Tibial artery (tissue), 4 donors: ENCODE results near the gene SLC9A5.

ENCODE experiments used
- DNase-seq, 2 donors: peaks; one replicate each; pipeline ENCODE4 v3.0.0-alpha.2; 2019
- H3K27ac ChIP-seq, 2 donors: fragments of 200-600 bp; sonication (generic) in 1 of 2; 1 replicate in 1 of 2; 2 replicates in 1 of 2; pipeline ENCODE4 v1.5.1; 2018 to 2019; ENCODE audit warnings: mild to moderate bottlenecking in 1 of 2
- H3K27me3 ChIP-seq, 2 donors: fragments of 200-600 bp; sonication (generic) in 1 of 2; one replicate each; pipeline versions ENCODE4 v1.5.1 to v1.6.0; 2016 to 2019
- H3K36me3 ChIP-seq, 3 donors: fragments of 200-600 bp; sonication (generic) in 2 of 3; one replicate each; pipeline ENCODE4 v1.5.1; 2016 to 2019; ENCODE audit warnings: mild to moderate bottlenecking in 2 of 3
- H3K4me1 ChIP-seq, 4 donors: fragments of 200-600 bp; sonication (generic) in 2 of 4; 1 replicate in 3 of 4; 2 replicates in 1 of 4; pipeline ENCODE4 v1.5.1; 2016 to 2019
- H3K4me3 ChIP-seq, 2 donors: fragments of 200-600 bp; sonication (generic) in 1 of 2; 1 replicate in 1 of 2; 2 replicates in 1 of 2; pipeline ENCODE4 v1.5.1; 2018 to 2019; ENCODE audit warnings: mild to moderate bottlenecking in 2 of 2
- H3K9me3 ChIP-seq, 3 donors: fragments of 200-600 bp; sonication (generic) in 1 of 3; one replicate each; pipeline ENCODE4 v1.5.1; 2016 to 2019
- intact Hi-C: fragments of 100-400 bp; cut with DNase I; formaldehyde crosslinking; loops from one replicate; pipeline ENCODE4 v1.15.0; 2023; ENCODE audit warnings: low total_unique reads
- TF ChIP-seq, protein P1 (sequence below), 2 experiments: fragments of 200-600 bp in 1 of 2; fragments of 450-650 bp in 1 of 2; IDR thresholded peaks; one replicate each; pipeline ENCODE4 v1.5.1; 2017 to 2019; ENCODE audit warnings: antibody characterized with exemption in 2 of 2, mild to moderate bottlenecking in 1 of 2, moderate library complexity in 1 of 2

The SLC9A5 gene

DNA sequence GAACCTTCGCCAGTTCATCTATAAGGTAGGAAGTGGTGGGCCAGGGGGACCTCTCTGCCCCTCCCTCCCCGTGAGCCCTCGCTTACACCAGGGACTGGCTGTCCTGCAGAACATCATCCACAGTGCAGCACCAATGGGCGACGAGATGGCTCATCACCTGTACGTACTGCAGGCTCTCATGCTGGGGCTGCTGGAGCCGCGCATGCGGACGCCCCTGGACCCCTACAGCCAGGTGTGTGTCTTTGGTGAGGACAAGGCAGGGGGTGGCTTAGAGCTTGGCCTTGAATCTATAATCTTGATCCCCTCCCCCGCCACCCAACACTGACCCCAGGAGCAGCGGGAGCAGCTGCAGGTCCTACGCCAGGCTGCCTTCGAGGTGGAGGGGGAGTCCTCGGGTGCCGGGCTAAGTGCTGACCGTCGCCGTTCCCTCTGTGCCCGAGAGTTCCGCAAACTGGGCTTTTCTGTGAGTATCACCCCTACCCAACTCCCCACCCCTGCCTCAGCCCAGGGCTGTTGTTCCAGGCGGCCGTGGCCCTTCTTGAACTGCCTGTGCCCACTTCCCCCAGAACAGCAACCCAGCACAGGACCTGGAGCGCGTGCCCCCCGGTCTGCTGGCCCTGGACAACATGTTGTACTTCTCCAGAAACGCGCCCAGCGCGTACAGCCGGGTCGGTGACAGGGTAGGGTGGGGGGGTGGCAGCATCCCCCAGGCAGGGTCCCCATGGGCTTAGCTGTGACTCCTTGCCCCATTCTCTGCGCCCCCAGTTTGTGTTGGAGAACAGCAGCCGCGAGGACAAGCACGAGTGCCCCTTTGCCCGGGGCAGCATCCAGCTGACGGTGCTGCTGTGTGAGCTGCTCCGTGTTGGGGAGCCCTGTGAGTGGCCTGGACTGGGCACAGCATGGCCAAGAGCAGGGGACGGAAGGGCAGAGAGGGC, 47.1 kb upstream of the SLC9A5 start:
- TF ChIP-seq, protein P1, sequence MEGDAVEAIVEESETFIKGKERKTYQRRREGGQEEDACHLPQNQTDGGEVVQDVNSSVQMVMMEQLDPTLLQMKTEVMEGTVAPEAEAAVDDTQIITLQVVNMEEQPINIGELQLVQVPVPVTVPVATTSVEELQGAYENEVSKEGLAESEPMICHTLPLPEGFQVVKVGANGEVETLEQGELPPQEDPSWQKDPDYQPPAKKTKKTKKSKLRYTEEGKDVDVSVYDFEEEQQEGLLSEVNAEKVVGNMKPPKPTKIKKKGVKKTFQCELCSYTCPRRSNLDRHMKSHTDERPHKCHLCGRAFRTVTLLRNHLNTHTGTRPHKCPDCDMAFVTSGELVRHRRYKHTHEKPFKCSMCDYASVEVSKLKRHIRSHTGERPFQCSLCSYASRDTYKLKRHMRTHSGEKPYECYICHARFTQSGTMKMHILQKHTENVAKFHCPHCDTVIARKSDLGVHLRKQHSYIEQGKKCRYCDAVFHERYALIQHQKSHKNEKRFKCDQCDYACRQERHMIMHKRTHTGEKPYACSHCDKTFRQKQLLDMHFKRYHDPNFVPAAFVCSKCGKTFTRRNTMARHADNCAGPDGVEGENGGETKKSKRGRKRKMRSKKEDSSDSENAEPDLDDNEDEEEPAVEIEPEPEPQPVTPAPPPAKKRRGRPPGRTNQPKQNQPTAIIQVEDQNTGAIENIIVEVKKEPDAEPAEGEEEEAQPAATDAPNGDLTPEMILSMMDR (IDR thresholded peaks at IDR 0.05) = no peak
- DNase-seq = no peak
- Histone ChIP-seq H3K27me3 (no peaks in the 10 kb centered on the region), H3K4me3 (no peak overlapping the region), H3K4me1 (peaks cover 0 to 21% (median 4%) of the 10 kb centered on the region in 4 donors), H3K27ac (no peak overlapping the region), H3K9me3 (no peaks in the 10 kb centered on the region), H3K36me3 (peaks cover 21 to 73% (median 38%) of the 10 kb centered on the region in 3 donors)
- intact Hi-C loops = no loop called here

DNA sequence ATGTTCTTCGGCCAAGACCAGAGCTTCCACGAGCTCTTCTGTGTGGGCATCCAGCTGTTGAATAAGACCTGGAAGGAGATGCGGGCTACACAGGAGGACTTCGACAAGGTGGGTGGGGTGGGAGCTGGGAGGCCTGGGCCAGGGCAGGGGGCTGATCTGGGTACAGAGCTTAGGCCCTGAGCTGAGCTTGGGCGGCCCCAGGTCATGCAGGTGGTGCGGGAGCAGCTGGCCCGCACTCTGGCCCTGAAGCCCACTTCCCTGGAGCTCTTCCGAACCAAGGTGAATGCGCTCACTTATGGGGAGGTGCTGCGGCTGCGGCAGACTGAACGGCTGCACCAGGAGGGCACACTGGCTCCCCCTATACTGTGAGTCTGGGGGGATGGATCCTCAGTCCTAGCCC, 46.4 kb upstream of the SLC9A5 start:
- peaks cover 13 to 69% (median 31%) of the 10 kb centered on the region in 3 donors for H3K36me3 ChIP-seq
- DNase-seq = no peak

DNA sequence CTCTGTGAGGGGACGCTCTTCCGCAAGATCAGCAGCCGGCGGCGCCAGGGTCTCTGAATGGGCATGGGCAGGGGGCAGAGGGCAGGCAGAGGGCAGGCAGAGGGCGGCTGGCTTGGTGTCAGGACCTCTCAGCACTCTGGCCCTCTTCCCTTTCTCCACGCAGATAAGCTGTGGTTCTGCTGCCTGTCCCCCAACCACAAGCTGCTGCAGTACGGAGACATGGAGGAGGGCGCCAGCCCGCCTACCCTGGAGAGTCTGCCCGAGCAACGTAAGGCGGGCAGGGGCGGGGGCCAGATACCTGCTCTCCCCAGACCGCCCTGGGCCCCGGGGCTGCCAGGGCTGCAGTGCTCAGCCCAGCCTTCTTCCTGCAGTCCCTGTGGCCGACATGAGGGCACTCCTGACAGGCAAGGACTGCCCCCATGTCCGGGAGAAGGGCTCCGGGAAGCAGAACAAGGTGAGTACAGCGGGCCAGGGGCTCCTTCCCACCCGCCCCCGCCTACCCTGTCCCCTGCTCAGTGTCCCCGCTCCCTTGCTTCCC, 45.8 kb upstream of the SLC9A5 start:
- no peaks in the 10 kb centered on the region for H3K9me3 ChIP-seq
- TF ChIP-seq, protein P1 (IDR thresholded peaks at IDR 0.05) = no peak
- no peak for DNase-seq
- H3K27ac ChIP-seq = no peak overlapping the region
- H3K4me1 ChIP-seq = peaks cover 0 to 19% (median 3%) of the 10 kb centered on the region in 4 donors
- H3K27me3 ChIP-seq = no peaks in the 10 kb centered on the region
- H3K4me3 ChIP-seq = no peak overlapping the region
- intact Hi-C loops = no loop called here
- H3K36me3 ChIP-seq = peaks cover 7 to 69% (median 25%) of the 10 kb centered on the region in 3 donors

More for the DNA sequence above, 46.4 kb upstream of the SLC9A5 start:
- H3K4me1 ChIP-seq = peaks cover 0 to 21% (median 4%) of the 10 kb centered on the region in 4 donors
- no peaks in the 10 kb centered on the region for H3K27me3 ChIP-seq
- H3K9me3 ChIP-seq = no peaks in the 10 kb centered on the region
- TF ChIP-seq, protein P1 (IDR thresholded peaks at IDR 0.05) = no peak
- intact Hi-C loops = no loop called here
- no peak overlapping the region for H3K27ac ChIP-seq
- H3K4me3 ChIP-seq = no peak overlapping the region

DNA sequence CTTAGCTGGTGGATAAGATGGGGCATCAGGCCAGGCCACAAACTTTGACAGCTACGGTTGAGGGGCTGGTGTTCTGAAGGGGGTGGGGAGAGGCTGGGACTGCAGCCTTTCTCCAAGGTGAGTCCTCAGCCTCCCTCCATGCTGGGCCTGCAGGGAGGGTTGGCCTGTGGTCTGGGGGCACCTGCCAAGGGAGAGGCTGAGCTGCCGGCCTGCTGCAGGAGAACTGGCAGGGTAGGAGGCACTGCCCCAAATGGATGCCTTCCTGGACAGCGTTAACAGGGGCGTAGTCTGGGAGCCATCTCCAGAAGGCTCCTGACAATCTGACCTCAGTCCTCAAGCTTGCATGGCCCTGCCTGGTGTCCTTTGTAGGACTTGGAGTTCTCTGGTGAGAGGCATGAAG, 44.7 kb upstream of the SLC9A5 start:
- H3K4me1 ChIP-seq = peaks cover 0 to 9% (median 0%) of the 10 kb centered on the region in 4 donors
- no peak overlapping the region for H3K4me3 ChIP-seq
- DNase-seq = no peak
- no peak overlapping the region for H3K27ac ChIP-seq
- H3K9me3 ChIP-seq = no peaks in the 10 kb centered on the region
- H3K27me3 ChIP-seq = no peaks in the 10 kb centered on the region
- peaks cover 4 to 63% (median 23%) of the 10 kb centered on the region in 3 donors for H3K36me3 ChIP-seq
- TF ChIP-seq, protein P1 (IDR thresholded peaks at IDR 0.05) = no peak
- intact Hi-C loops = no loop called here

DNA sequence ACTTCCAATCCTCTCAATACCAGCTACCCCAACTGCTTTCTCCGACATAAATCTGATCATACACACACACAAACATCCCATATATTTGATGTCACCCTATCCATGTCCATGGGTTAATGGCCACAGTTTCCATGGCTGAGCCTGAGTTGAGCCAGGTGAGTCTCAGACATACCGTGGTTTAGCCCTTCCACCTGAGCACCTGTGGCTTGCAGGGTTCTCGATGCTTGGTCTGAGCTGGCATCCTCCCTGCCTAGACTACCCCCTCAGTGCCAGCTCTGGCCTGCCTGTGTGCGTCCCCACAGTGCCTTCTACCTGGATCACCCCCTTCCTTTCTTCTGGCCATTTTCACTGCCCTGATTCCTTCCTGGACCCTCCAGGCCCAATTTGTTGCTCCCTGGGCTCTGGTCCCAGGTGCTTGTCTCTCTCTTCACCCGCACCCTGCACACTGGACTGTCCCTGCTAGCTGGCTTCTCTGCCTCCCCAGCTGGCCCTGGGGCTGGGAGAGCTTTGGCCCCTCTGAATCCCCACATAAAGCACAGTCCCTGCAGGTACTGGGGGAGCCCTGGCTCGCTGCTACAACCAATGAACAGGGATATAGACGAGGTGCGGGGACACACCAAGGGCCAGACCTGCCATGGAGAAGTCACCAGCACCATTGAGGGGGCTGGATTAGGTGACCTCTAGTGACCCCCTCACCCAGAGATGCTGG, 42.5 kb upstream of the SLC9A5 start:
- no peaks in the 10 kb centered on the region for H3K4me1 ChIP-seq
- no peak overlapping the region for H3K27ac ChIP-seq
- H3K27me3 ChIP-seq = no peaks in the 10 kb centered on the region
- intact Hi-C loops = no loop called here
- DNase-seq = no peak
- no peak overlapping the region for H3K4me3 ChIP-seq
- TF ChIP-seq, protein P1 (IDR thresholded peaks at IDR 0.05) = no peak
- peaks cover 4 to 67% (median 23%) of the 10 kb centered on the region in 3 donors for H3K36me3 ChIP-seq
- no peaks in the 10 kb centered on the region for H3K9me3 ChIP-seq
